ENCODE data around the gene TGM3.

Gene TGM3

GRCh38 chr20:2293486-2293885, 2.3 kb upstream of the TGM3 start:
- TF ChIP-seq SIN3A (IDR thresholded peaks at IDR 0.05; ENCODE audit: borderline replicate concordance, insufficient read depth, low read length) (no peak), FOXP2 (optimal IDR thresholded peaks at IDR 0.05; ENCODE audit: borderline replicate concordance, extremely low read depth, extremely low read length, insufficient read depth) (no peak), POLR2AphosphoS5 (IDR thresholded peaks at IDR 0.05; ENCODE audit: low read depth, low read length) (no peak), REST (IDR thresholded peaks at IDR 0.05; ENCODE audit: insufficient read depth in 1 of 2, low read depth in 2 of 2, low read length in 2 of 2) (no peak), TAF1 (IDR thresholded peaks at IDR 0.05; ENCODE audit: borderline replicate concordance, insufficient read depth, low read length) (no peak)

- TF ChIP-seq SIN3A (IDR thresholded peaks at IDR 0.05; ENCODE audit: borderline replicate concordance, insufficient read depth, low read length) (no peak), REST (IDR thresholded peaks at IDR 0.05; ENCODE audit: insufficient read depth in 1 of 2, low read depth in 2 of 2, low read length in 2 of 2) (no peak), FOXP2 (optimal IDR thresholded peaks at IDR 0.05; ENCODE audit: borderline replicate concordance, extremely low read depth, extremely low read length, insufficient read depth) (no peak), POLR2AphosphoS5 (IDR thresholded peaks at IDR 0.05; ENCODE audit: low read depth, low read length) (no peak), TAF1 (IDR thresholded peaks at IDR 0.05; ENCODE audit: borderline replicate concordance, insufficient read depth, low read length) (no peak)
These were observed 1.8 kb upstream of the TGM3 start for GRCh38 chr20:2293971-2294370.

- TF ChIP-seq POLR2AphosphoS5 (IDR thresholded peaks at IDR 0.05; ENCODE audit: low read depth, low read length) (no peak), REST (IDR thresholded peaks at IDR 0.05; ENCODE audit: insufficient read depth in 1 of 2, low read depth in 2 of 2, low read length in 2 of 2) (no peak), TAF1 (IDR thresholded peaks at IDR 0.05; ENCODE audit: borderline replicate concordance, insufficient read depth, low read length) (no peak), SIN3A (IDR thresholded peaks at IDR 0.05; ENCODE audit: borderline replicate concordance, insufficient read depth, low read length) (no peak), FOXP2 (optimal IDR thresholded peaks at IDR 0.05; ENCODE audit: borderline replicate concordance, extremely low read depth, extremely low read length, insufficient read depth) (no peak)
These were observed 515 bp upstream of the TGM3 start for GRCh38 chr20:2295286-2295685.

GRCh38 chr20:2296524-2297356, 939 bp downstream of the TGM3 start:
- no peak for TF ChIP-seq REST (IDR thresholded peaks at IDR 0.05; ENCODE audit: insufficient read depth in 1 of 2, low read depth in 2 of 2, low read length in 2 of 2)
- no peak for TF ChIP-seq POLR2AphosphoS5 (IDR thresholded peaks at IDR 0.05; ENCODE audit: low read depth, low read length)
- TF ChIP-seq SIN3A (IDR thresholded peaks at IDR 0.05; ENCODE audit: borderline replicate concordance, insufficient read depth, low read length) = no peak
- TF ChIP-seq FOXP2 (optimal IDR thresholded peaks at IDR 0.05; ENCODE audit: borderline replicate concordance, extremely low read depth, extremely low read length, insufficient read depth) = no peak
- no peak for TF ChIP-seq TAF1 (IDR thresholded peaks at IDR 0.05; ENCODE audit: borderline replicate concordance, insufficient read depth, low read length)
